Activated naive CD8-positive, alpha-beta T cell treated with anti-CD3 and anti-CD28 coated beads for 36 hours (primary cell): ENCODE data around the gene SMNDC1. TPM values are rescaled to one million over a fixed set of nuclear protein-coding genes. Genes with fewer than 3 reads are reported as not detected.
"Not testable (repeated sequence)": the region's sequence is repeated elsewhere in the genome, so short reads cannot be mapped to it uniquely, and the experiment has no call there.

Experiments used
- DNase-seq: peaks from one replicate; pipeline ENCODE4 v3.0.0; 2021
- H3K27ac Mint-ChIP-seq: one replicate; pipeline ENCODE4 v1.8.0; 2022; ENCODE audit warnings: mild to moderate bottlenecking, moderate library complexity, mixed read lengths
- H3K27me3 Mint-ChIP-seq: one replicate; pipeline ENCODE4 v1.8.0; 2022; ENCODE audit warnings: mild to moderate bottlenecking, mixed read lengths
- H3K36me3 Mint-ChIP-seq: one replicate; pipeline ENCODE4 v1.8.0; 2021; ENCODE audit warnings: mild to moderate bottlenecking, mixed read lengths
- H3K4me1 Mint-ChIP-seq: one replicate; pipeline ENCODE4 v1.8.0; 2021; ENCODE audit warnings: mixed read lengths
- H3K4me3 Mint-ChIP-seq: one replicate; pipeline ENCODE4 v1.8.0; 2022; ENCODE audit warnings: mild to moderate bottlenecking, moderate library complexity, mixed read lengths
- H3K9me3 Mint-ChIP-seq: one replicate; pipeline ENCODE4 v1.8.0; 2022; ENCODE audit warnings: mixed read lengths
- total RNA-seq, 2 experiments: library from RNA; stranded (reverse); gene quantifications; one replicate each; pipeline ENCODE4 v1.2.3, GENCODE V29; 2021

The SMNDC1 gene
- total RNA-seq, 2 experiments from 2014 or later, result 55.1 to 56.9 TPM

GRCh38 chr10:110263164-110263563 lies 41.6 kb downstream of the SMNDC1 start:
- Mint-ChIP-seq H3K4me1 (no peaks in the 10 kb centered on the region), H3K4me3 (no peak overlapping the region), H3K27ac (no peak overlapping the region), H3K9me3 (no peaks in the 10 kb centered on the region), H3K36me3 (peaks cover 3% of the 10 kb centered on the region), H3K27me3 (no peaks in the 10 kb centered on the region)
- DNase-seq, result no peak

GRCh38 chr10:110260746-110261477 lies 43.8 kb downstream of the SMNDC1 start:
- DNase-seq, result no peak
- Mint-ChIP-seq H3K36me3 (peaks cover 12% of the 10 kb centered on the region), H3K4me3 (no peak overlapping the region), H3K4me1 (no peaks in the 10 kb centered on the region), H3K9me3 (peaks cover under 1% of the 10 kb centered on the region), H3K27ac (no peak overlapping the region), H3K27me3 (no peaks in the 10 kb centered on the region)

GRCh38 chr10:110259317-110259716 lies 45.4 kb downstream of the SMNDC1 start:
- H3K27me3 Mint-ChIP-seq, result no peaks in the 10 kb centered on the region
- peaks cover 28% of the 10 kb centered on the region for H3K36me3 Mint-ChIP-seq
- peaks cover 3% of the 10 kb centered on the region for H3K4me1 Mint-ChIP-seq
- no peak overlapping the region for H3K4me3 Mint-ChIP-seq
- no peak for DNase-seq
- peaks cover 3% of the 10 kb centered on the region for H3K9me3 Mint-ChIP-seq
- no peak overlapping the region for H3K27ac Mint-ChIP-seq

GRCh38 chr10:110258542-110258941 lies 46.2 kb downstream of the SMNDC1 start:
- no peak for DNase-seq
- H3K4me1 Mint-ChIP-seq, result peaks cover 5% of the 10 kb centered on the region
- peaks cover 32% of the 10 kb centered on the region for H3K36me3 Mint-ChIP-seq
- no peak overlapping the region for H3K4me3 Mint-ChIP-seq
- no peak overlapping the region for H3K27ac Mint-ChIP-seq
- no peaks in the 10 kb centered on the region for H3K27me3 Mint-ChIP-seq
- peaks cover 3% of the 10 kb centered on the region for H3K9me3 Mint-ChIP-seq

- Mint-ChIP-seq H3K27me3 (no peaks in the 10 kb centered on the region), H3K27ac (no peak overlapping the region), H3K4me3 (no peak overlapping the region), H3K36me3 (peaks cover 34% of the 10 kb centered on the region), H3K4me1 (peaks cover 27% of the 10 kb centered on the region), H3K9me3 (peaks cover 3% of the 10 kb centered on the region)
- no peak for DNase-seq
These were observed 50.3 kb downstream of the SMNDC1 start for GRCh38 chr10:110254467-110254866.

GRCh38 chr10:110252151-110252550 lies 52.6 kb downstream of the SMNDC1 start:
- Mint-ChIP-seq H3K4me3 (no peak overlapping the region), H3K27ac (no peak overlapping the region), H3K4me1 (peaks cover 31% of the 10 kb centered on the region)

GRCh38 chr10:110251392-110251791 lies 53.3 kb downstream of the SMNDC1 start:
- not testable (repeated sequence) for DNase-seq

More at GRCh38 chr10:110252151-110252550, 52.6 kb downstream of the SMNDC1 start:
- Mint-ChIP-seq H3K9me3 (peaks cover 3% of the 10 kb centered on the region), H3K36me3 (peaks cover 43% of the 10 kb centered on the region), H3K27me3 (no peaks in the 10 kb centered on the region)
- no peak for DNase-seq

GRCh38 chr10:110249489-110249888 lies 55.2 kb downstream of the SMNDC1 start:
- not testable (repeated sequence) for H3K9me3 Mint-ChIP-seq, H3K27me3 Mint-ChIP-seq, H3K4me3 Mint-ChIP-seq
- H3K27ac Mint-ChIP-seq, result peak overlapping the region; percentile 4
- H3K36me3 Mint-ChIP-seq, result peaks cover 35% of the 10 kb centered on the region
- peak; percentile 20 for DNase-seq
- H3K4me1 Mint-ChIP-seq, result peaks cover 34% of the 10 kb centered on the region

More at GRCh38 chr10:110251392-110251791, 53.3 kb downstream of the SMNDC1 start:
- peak overlapping the region; percentile 76 for H3K27ac Mint-ChIP-seq
- peak overlapping the region; percentile 7 for H3K4me3 Mint-ChIP-seq
- not testable (repeated sequence) for H3K9me3 Mint-ChIP-seq, H3K27me3 Mint-ChIP-seq
- H3K36me3 Mint-ChIP-seq, result peaks cover 45% of the 10 kb centered on the region
- peaks cover 31% of the 10 kb centered on the region for H3K4me1 Mint-ChIP-seq

GRCh38 chr10:110247833-110248232 lies 56.9 kb downstream of the SMNDC1 start:
- Mint-ChIP-seq H3K4me1 (peaks cover 31% of the 10 kb centered on the region), H3K36me3 (peaks cover 30% of the 10 kb centered on the region)
- DNase-seq, H3K9me3 Mint-ChIP-seq, H3K27ac Mint-ChIP-seq, H3K4me3 Mint-ChIP-seq, H3K27me3 Mint-ChIP-seq: not testable (repeated sequence)

- Mint-ChIP-seq H3K4me1 (peaks cover 24% of the 10 kb centered on the region), H3K36me3 (peaks cover 29% of the 10 kb centered on the region), H3K4me3 (no peak overlapping the region), H3K27me3 (peaks cover 4% of the 10 kb centered on the region), H3K27ac (no peak overlapping the region), H3K9me3 (no peaks in the 10 kb centered on the region)
- DNase-seq, result no peak
These were observed 60.2 kb downstream of the SMNDC1 start for GRCh38 chr10:110244550-110244949.

- Mint-ChIP-seq H3K27ac (no peak overlapping the region), H3K4me3 (no peak overlapping the region), H3K9me3 (peaks cover 4% of the 10 kb centered on the region), H3K27me3 (peaks cover 4% of the 10 kb centered on the region), H3K4me1 (peaks cover 27% of the 10 kb centered on the region), H3K36me3 (peaks cover 39% of the 10 kb centered on the region)
- no peak for DNase-seq
These were observed 62.2 kb downstream of the SMNDC1 start for GRCh38 chr10:110242511-110242910.

GRCh38 chr10:110241841-110242240 lies 62.9 kb downstream of the SMNDC1 start:
- peaks cover 4% of the 10 kb centered on the region for H3K9me3 Mint-ChIP-seq
- no peak overlapping the region for H3K4me3 Mint-ChIP-seq
- peaks cover 4% of the 10 kb centered on the region for H3K27me3 Mint-ChIP-seq
- peaks cover 40% of the 10 kb centered on the region for H3K36me3 Mint-ChIP-seq
- no peak for DNase-seq
- no peak overlapping the region for H3K27ac Mint-ChIP-seq
- peaks cover 27% of the 10 kb centered on the region for H3K4me1 Mint-ChIP-seq

- peaks cover 36% of the 10 kb centered on the region for H3K36me3 Mint-ChIP-seq
- H3K27me3 Mint-ChIP-seq, result peaks cover 4% of the 10 kb centered on the region
- H3K4me1 Mint-ChIP-seq, result peaks cover 27% of the 10 kb centered on the region
- no peak overlapping the region for H3K4me3 Mint-ChIP-seq
- peaks cover 4% of the 10 kb centered on the region for H3K9me3 Mint-ChIP-seq
- DNase-seq, result no peak
- H3K27ac Mint-ChIP-seq, result no peak overlapping the region
These were observed 63.3 kb downstream of the SMNDC1 start for GRCh38 chr10:110241407-110241806.
